Natural killer cell treated with Interleukin-12 subunit alpha and Interleukin-12 subunit beta and Interleukin-15 and Interleukin-18, amount 100 ng/mL, for 72 hours (primary cell): Measurements from ENCODE around the gene METRN. TPM values are rescaled to one million over a fixed set of nuclear protein-coding genes. Genes with fewer than 3 reads are reported as not detected.

Experiments
- total RNA-seq, 2 donors: library from RNA; stranded (reverse); gene quantifications; one replicate each; pipeline ENCODE4 v1.2.3, GENCODE V29; 2022

METRN gene
- total RNA-seq, 2 donors from 2014 or later = 21.0 to 34.9 TPM

Other genes with a start within 250 kb of the METRN start
- gene CAPN15, start 187.4 kb upstream of the METRN start, total RNA-seq = 100 to 1,000 TPM; 139 to 201 TPM
- gene PRR35, start 154.7 kb upstream of the METRN start, total RNA-seq = under 1 TPM; 0.12 to 0.64 TPM
- gene NHLRC4, start 148.1 kb upstream of the METRN start, total RNA-seq = under 1 TPM; 0.33 to 0.48 TPM
- 10 to 100 TPM; 27.6 to 60.9 TPM for gene PIGQ, start 145.2 kb upstream of the METRN start, total RNA-seq
- 10 to 100 TPM; 16.7 to 18.7 TPM for gene RAB40C, start 125.1 kb upstream of the METRN start, total RNA-seq
- gene WFIKKN1, start 84.1 kb upstream of the METRN start, total RNA-seq = 1 to 10 TPM in 1 of 2 donors, under 1 TPM in 1; 0.75 to 1.1 TPM
- gene METTL26, start 78.8 kb upstream of the METRN start, total RNA-seq = 100 to 1,000 TPM in 1 of 2 donors, 10 to 100 TPM in 1; 93.7 to 115 TPM
- 10 to 100 TPM; 29.5 to 57.7 TPM for gene MCRIP2, start 73.3 kb upstream of the METRN start, total RNA-seq
- gene WDR90, start 65.8 kb upstream of the METRN start, total RNA-seq = 100 to 1,000 TPM in 1 of 2 donors, 10 to 100 TPM in 1; 49.7 to 130 TPM
- gene RHOT2, start 47.0 kb upstream of the METRN start, total RNA-seq = 100 to 1,000 TPM; 171 to 259 TPM
- 1 to 10 TPM; 1.0 to 1.5 TPM for gene RHBDL1, start 39.4 kb upstream of the METRN start, total RNA-seq
- gene STUB1, start 34.7 kb upstream of the METRN start, total RNA-seq = 100 to 1,000 TPM in 1 of 2 donors, 10 to 100 TPM in 1; 95.0 to 172 TPM
- 10 to 100 TPM; 31.2 to 53.4 TPM for gene JMJD8, start 30.8 kb upstream of the METRN start, total RNA-seq
- 10 to 100 TPM; 15.7 to 25.0 TPM for gene WDR24, start 24.7 kb upstream of the METRN start, total RNA-seq
- under 1 TPM in 1 of 2 donors, not detected in 1; 0.26 TPM for gene FBXL16, start 9.3 kb upstream of the METRN start, total RNA-seq
- gene ANTKMT, start 6.0 kb downstream of the METRN start, total RNA-seq = 10 to 100 TPM; 29.1 to 37.9 TPM
- 1 to 10 TPM; 3.1 to 6.4 TPM for gene CCDC78, start 11.3 kb downstream of the METRN start, total RNA-seq
- 10 to 100 TPM in 1 of 2 donors, 1 to 10 TPM in 1; 5.4 to 15.3 TPM for gene HAGHL, start 12.0 kb downstream of the METRN start, total RNA-seq
- gene CIAO3, start 25.9 kb downstream of the METRN start, total RNA-seq = 10 to 100 TPM; 26.9 to 54.0 TPM
- gene MSLN, start 45.6 kb downstream of the METRN start, total RNA-seq = not detected
- gene RPUSD1, start 73.3 kb downstream of the METRN start, total RNA-seq = 10 to 100 TPM; 38.2 to 79.3 TPM
- gene CHTF18, start 73.5 kb downstream of the METRN start, total RNA-seq = 100 to 1,000 TPM in 1 of 2 donors, 10 to 100 TPM in 1; 70.7 to 210 TPM
- gene GNG13, start 85.6 kb downstream of the METRN start, total RNA-seq = not detected